ENCODE data around the gene C12orf75.
A peak's percentile ranks its signal among the peaks of the same experiment; 100 is the strongest.
"Not testable (repeated sequence)": the region's sequence is repeated elsewhere in the genome, so short reads cannot be mapped to it uniquely, and the experiment has no call there.

The C12orf75 gene

GRCh38 chr12:105382771-105383622 is 52.5 kb downstream of the C12orf75 start:
- peak; percentile 9 for DNase-seq

GRCh38 chr12:105384220-105384619 is 53.7 kb downstream of the C12orf75 start:
- DNase-seq = no peak

DNA sequence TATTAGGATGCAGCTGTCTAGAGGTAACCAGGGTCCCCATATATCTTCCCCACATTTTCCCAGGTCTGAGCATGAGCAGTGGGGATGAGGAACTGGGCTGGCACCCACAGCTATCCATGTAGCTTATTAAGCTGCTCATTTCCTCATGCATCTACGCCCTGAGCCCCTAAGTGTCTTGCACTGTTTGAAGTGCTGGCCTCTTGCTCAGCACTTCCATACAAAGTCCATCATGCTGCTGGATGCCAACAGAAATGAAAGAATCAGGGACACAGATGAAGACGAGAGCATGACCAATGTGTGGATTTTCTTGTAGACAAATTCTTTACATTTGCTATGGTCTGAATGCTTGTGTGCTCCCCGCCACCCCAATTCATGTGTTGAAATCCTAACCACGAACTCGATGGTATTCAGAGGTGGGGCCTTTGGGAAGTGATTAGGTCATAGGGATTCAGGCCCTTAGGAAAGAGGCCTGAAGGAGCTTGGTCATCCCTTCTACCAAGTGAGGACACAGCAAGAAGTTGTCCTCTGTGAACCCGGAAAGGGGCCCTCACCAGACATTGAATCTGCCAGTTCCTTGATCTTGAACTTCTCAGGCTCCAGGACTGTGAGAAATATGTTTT is 54.5 kb downstream of the C12orf75 start:
- DNase-seq = no peak

- no peak for DNase-seq
Observed at GRCh38 chr12:105386431-105386830, 55.9 kb downstream of the C12orf75 start.

- DNase-seq = no peak
Observed at GRCh38 chr12:105391231-105391630, 60.7 kb downstream of the C12orf75 start.

- no peak for DNase-seq
Observed at GRCh38 chr12:105393587-105393986, 63.1 kb downstream of the C12orf75 start.

DNA sequence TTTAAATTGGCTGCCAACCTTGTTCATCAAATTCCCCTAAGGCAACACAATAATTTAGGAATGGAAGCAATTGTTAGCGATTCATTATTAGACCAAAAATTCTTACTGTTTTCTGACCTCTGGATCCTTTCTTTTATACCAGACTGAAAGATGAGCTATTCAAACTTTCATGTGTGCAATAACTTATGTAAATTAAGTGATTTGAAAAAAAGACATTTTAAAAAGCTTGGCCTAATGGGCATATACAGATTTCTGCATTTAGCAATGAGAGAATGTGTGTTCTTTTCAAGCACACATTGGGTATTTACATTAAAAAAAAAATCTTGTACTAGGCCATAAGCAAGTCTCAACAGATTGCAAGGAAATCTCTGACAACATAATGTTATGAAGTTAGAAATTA is 65.5 kb downstream of the C12orf75 start:
- DNase-seq = no peak

GRCh38 chr12:105396983-105397382 is 66.5 kb downstream of the C12orf75 start:
- DNase-seq = no peak

DNA sequence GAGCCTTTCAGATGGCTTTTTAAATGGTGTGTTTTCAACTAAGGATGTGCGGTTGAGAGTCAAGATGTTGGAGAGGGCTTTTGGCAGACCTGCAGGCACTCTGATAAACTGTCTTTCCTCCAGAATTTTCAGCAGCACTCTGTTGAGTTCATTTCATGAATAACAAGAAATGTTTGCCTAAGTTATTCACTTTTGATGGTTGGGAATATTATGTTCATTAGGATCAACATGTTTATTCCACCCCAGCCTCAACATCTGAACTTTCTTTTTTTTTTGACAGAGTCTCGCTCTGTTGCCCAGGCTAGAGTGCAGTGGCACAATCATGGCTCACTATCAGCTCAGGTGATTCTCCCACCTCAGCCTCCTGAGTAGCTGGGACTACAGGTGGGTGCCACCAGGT is 68.4 kb downstream of the C12orf75 start:
- DNase-seq = no peak

- DNase-seq = no peak
Observed at GRCh38 chr12:105399428-105400081, 69.1 kb downstream of the C12orf75 start.

GRCh38 chr12:105400227-105400626 is 69.7 kb downstream of the C12orf75 start:
- DNase-seq = no peak

DNA sequence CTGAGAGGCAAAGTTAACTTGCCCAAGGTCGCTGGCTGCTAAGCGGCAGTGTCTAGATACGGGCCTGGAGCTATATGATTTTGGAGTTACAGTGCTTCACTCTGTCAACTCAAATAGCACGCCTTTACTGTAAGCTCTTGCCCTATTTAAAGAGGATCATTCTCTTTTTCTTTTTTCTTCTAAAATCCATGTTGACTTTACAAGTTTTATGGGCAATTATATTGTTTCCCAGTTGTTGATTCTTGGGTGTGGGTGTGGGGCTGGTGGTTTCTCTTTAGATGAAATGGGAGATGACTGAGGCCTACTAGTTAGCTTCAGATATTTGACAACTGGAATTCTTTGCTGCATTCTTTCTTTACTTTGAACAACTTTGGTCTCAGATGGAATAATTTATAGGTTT is 70.7 kb downstream of the C12orf75 start:
- DNase-seq = no peak

- no peak for DNase-seq
Observed at GRCh38 chr12:105402366-105402765, 71.9 kb downstream of the C12orf75 start.

DNA sequence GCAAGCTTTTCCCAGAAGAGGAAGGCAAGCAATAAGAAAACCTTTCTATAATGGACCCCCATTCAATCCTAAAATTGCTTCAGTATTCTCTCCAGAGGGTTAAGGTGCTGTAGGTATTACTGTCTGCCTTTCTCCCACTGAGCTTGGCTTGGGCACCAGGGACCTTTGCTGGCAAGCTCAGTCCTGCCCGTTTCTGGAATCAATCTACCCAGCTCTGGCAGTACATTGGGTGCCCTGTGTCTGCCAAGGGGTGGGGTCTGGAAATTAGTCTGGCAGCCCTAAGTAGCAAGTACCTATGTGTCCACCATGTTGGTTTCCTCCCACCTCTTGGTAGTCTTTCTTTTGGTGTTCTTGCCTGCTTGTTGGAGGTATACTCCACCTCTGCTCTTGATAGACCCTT is 72.6 kb downstream of the C12orf75 start:
- DNase-seq = no peak

DNA sequence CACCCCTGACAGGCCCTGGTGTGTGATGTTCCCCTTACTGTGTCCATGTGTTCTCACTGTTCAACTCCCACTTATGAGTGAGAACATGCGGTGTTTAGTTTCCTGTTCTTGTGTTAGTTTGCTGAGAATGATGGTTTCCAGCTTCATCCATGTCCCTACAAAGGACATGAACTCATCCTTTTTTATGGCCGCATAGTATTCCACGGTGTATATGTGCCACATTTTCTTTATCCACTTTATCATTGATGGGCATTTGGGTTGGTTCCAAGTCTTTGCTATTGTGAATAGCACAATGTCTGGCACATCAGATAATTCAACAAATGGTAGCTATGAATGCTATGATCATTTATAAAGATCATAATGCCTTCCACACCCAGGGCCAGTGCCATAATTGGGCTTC is 73.6 kb downstream of the C12orf75 start:
- not testable (repeated sequence) for DNase-seq

- no peak for DNase-seq
Observed at GRCh38 chr12:105406497-105406896, 76.0 kb downstream of the C12orf75 start.

GRCh38 chr12:105409279-105409678 is 78.8 kb downstream of the C12orf75 start:
- DNase-seq = no peak

- DNase-seq = no peak
Observed at GRCh38 chr12:105409801-105410471, 79.4 kb downstream of the C12orf75 start.

DNA sequence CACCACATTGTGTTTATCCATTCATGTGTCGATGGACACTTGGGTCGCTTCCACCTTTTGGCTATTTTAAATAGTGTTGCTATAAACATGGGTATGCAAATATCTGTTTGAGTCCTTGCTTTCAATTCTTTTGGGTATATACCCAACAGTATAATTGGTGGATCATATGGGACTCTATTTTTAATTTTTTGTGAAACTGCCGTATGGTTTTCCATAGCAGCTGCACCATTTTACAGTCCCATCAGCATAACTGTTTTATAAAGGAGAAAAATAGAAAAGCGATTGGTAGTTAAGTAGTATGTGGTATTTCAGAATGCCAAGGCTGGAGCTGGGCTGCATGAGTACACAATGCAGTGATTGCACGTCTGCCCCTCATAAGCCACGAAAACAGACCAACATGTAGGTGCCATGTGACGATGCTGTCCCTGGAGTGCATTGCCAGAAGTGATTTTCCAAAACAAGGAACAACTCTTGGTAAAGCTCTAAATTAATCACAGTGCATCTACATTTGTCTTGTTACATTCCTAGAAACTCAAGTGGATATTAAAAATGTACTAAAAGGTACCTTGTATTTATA is 83.5 kb downstream of the C12orf75 start:
- no peak for DNase-seq

GRCh38 chr12:105417732-105418131 is 87.2 kb downstream of the C12orf75 start:
- DNase-seq = no peak

DNA sequence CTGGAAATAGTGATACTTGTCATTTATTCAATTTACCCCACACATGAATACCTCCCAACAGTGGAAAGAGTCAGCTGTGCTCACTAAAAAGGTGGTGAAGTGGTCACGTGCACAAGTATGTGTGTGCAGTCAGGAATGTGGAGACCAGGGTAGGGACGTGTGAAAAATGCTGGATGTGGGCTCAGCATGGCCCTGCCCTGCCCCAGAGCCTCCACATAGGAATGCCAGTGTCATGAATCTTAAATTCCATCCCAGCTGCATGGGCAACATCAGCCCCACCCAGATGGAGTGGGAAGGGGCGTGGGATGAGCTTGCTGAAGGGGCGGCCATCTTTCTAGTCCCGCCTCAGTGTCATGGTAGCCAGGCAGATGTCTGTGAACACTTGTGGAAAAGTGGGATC is 87.7 kb downstream of the C12orf75 start:
- DNase-seq = no peak

DNA sequence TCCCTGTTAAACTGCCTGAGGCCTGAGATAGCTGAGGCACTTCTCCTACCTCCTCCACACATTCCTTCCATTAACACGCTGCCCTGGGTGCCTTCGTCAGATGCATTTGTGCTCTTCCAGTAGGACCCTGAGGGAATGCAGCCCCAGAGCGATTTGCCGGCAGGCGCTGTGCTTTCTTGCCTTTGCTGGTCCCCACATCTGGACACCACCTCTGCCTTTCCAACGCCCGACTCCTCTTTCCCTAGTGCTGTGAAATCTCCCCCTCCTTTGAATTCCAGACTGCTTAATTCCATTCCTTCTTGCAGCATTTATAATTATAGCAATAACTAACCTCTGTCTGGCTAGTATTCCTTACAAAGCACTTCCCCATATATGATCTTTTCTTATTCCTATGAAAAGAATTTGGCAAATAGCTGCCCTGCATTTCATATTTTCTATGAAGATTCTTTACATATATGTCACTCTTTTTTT is 88.4 kb downstream of the C12orf75 start:
- DNase-seq = no peak

GRCh38 chr12:105419606-105420005 is 89.1 kb downstream of the C12orf75 start:
- DNase-seq = no peak

Data from activated gamma-delta T cell treated with Interleukin-2 at 50 U/mL for 16 hours (primary cell).